Transverse colon (tissue), 4 donors: ENCODE results near the gene DNAH8. TPM values are rescaled to one million over a fixed set of nuclear protein-coding genes. Genes with fewer than 3 reads are reported as not detected.

Experiments
- DNase-seq: peaks from one replicate; pipeline ENCODE4 v3.0.0-alpha.2; 2019
- H3K27ac ChIP-seq, 4 donors: fragments of 200-600 bp; sonication (generic); 2 replicates each; pipeline ENCODE4 v1.5.1; 2016 to 2018; ENCODE audit warnings: inconsistent platforms in 4 of 4
- H3K27me3 ChIP-seq: fragments of 200-600 bp; sonication (generic); 2 replicates; pipeline ENCODE4 v1.5.1; 2017; ENCODE audit warnings: inconsistent platforms
- H3K36me3 ChIP-seq, 4 donors: fragments of 200-600 bp; sonication (generic); 2 replicates each; pipeline ENCODE4 v1.5.1; 2017 to 2019; ENCODE audit warnings: inconsistent platforms in 4 of 4
- H3K4me1 ChIP-seq, 4 donors: fragments of 200-600 bp; sonication (generic); 2 replicates each; pipeline ENCODE4 v1.5.1; 2017 to 2020; ENCODE audit warnings: inconsistent platforms in 4 of 4
- H3K4me3 ChIP-seq, 4 donors: fragments of 200-600 bp; sonication (generic); 1 replicate in 1 of 4; 2 replicates in 3 of 4; pipeline versions ENCODE4 v1.5.1 to v1.6.1; 2017 to 2019; ENCODE audit warnings: inconsistent platforms in 4 of 4
- H3K9me3 ChIP-seq, 2 donors: fragments of 200-600 bp; sonication (generic); 2 replicates each; pipeline ENCODE4 v1.5.1; 2017 to 2019; ENCODE audit warnings: inconsistent platforms in 2 of 2
- EP300 ChIP-seq: sonication (generic); formaldehyde crosslinking; IDR thresholded peaks from one replicate; pipeline ENCODE4 v1.6.1; 2017; ENCODE audit warnings: antibody characterized with exemption, low read depth
- POLR2A ChIP-seq: fragments of 450-650 bp; IDR thresholded peaks from one replicate; pipeline ENCODE4 v1.6.1; 2016; ENCODE audit warnings: antibody characterized with exemption, mild to moderate bottlenecking, moderate library complexity
- POLR2AphosphoS5 ChIP-seq, 3 donors: sonication (generic); formaldehyde crosslinking; IDR thresholded peaks; one replicate each; pipeline ENCODE4 v1.6.1; 2016; ENCODE audit warnings: antibody characterized with exemption in 3 of 3
- WGBS, 2 donors: methylation state at CpG; one replicate each; pipeline ENCODE4 v1.1.5; 2018; ENCODE audit warnings: low coverage in 1 of 2; 5-methylcytosine and 5-hydroxymethylcytosine counted together
- in situ Hi-C, 4 donors: fragments of 200-750 bp; cut with MboI; loops; one replicate each; pipeline versions ENCODE4 v1.15.0 to v1.15.1; 2017; ENCODE audit warnings: low sequenced_read_pairs in 3 of 4, low pct_ligation_motif_present in 1 of 4, low pct_unique_long_range_greater_than_20kb in 1 of 4
- intact Hi-C: fragments of 100-400 bp; cut with DNase I; formaldehyde crosslinking; loops from one replicate; pipeline ENCODE4 v1.15.1; 2023; ENCODE audit warnings: low total_unique reads
- total RNA-seq, 4 donors: library from RNA; depleted of rRNA; stranded (reverse); fragments of >200 nt; gene quantifications; one replicate each; pipeline ENCODE4 v1.1.0, GENCODE V29; 2016
- TF ChIP-seq, protein P1 (sequence below), 5 experiments: fragments of 200-600 bp in 3 of 5; fragments of 450-650 bp in 2 of 5; sonication (generic) in 3 of 5; IDR thresholded peaks; 1 replicate in 2 of 5; 2 replicates in 3 of 5; pipeline ENCODE4 v1.5.1; 2016 to 2017; ENCODE audit warnings: antibody characterized with exemption in 5 of 5, inconsistent platforms in 3 of 5, mild to moderate bottlenecking in 2 of 5, moderate library complexity in 1 of 5

Gene DNAH8
- total RNA-seq, 4 donors from 2014 or later: 0.16 TPM; not detected in 3

DNA sequence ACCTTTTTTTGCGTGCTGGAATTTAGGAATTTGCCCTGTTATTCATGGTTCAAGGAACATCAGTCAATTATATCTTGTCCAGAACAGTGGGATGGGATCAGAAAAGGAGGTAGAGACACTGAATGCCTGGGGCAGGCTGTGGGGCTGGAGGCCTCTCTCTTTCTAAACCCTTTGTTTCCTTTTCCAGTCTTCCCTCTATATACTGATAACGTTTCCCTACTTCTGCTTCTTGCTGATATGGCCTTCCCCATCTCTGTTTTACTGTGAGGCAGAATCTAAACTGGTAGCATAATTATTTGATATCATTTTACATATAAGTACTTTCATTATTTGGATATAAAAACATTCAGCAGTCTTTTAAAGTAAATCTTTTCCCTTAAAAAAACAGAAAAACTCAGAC is 67.5 kb downstream of the DNAH8 start:
- intact Hi-C loops: no loop called here
- no peaks in the 10 kb centered on the region for H3K9me3 ChIP-seq

GRCh38 chr6:38783443-38784228 is 68.5 kb downstream of the DNAH8 start:
- DNase-seq: no peak

More for the DNA sequence above, 67.5 kb downstream of the DNAH8 start:
- DNase-seq: no peak
- no peaks in the 10 kb centered on the region for H3K36me3 ChIP-seq
- 73 to 82% methylated on average over 2 of the region's 2 CpGs for WGBS, 2 donors
- no peaks in the 10 kb centered on the region for H3K4me1 ChIP-seq
- peaks cover 16% of the 10 kb centered on the region for H3K27me3 ChIP-seq
- in situ Hi-C loops: no loop called here
- no peak overlapping the region for H3K4me3 ChIP-seq
- H3K27ac ChIP-seq: no peak overlapping the region
- TF ChIP-seq, protein P1, sequence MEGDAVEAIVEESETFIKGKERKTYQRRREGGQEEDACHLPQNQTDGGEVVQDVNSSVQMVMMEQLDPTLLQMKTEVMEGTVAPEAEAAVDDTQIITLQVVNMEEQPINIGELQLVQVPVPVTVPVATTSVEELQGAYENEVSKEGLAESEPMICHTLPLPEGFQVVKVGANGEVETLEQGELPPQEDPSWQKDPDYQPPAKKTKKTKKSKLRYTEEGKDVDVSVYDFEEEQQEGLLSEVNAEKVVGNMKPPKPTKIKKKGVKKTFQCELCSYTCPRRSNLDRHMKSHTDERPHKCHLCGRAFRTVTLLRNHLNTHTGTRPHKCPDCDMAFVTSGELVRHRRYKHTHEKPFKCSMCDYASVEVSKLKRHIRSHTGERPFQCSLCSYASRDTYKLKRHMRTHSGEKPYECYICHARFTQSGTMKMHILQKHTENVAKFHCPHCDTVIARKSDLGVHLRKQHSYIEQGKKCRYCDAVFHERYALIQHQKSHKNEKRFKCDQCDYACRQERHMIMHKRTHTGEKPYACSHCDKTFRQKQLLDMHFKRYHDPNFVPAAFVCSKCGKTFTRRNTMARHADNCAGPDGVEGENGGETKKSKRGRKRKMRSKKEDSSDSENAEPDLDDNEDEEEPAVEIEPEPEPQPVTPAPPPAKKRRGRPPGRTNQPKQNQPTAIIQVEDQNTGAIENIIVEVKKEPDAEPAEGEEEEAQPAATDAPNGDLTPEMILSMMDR (IDR thresholded peaks at IDR 0.05): no peak
- TF ChIP-seq POLR2AphosphoS5 (IDR thresholded peaks at IDR 0.05): no peak
- no peak for TF ChIP-seq POLR2A
- no peak for TF ChIP-seq EP300

DNA sequence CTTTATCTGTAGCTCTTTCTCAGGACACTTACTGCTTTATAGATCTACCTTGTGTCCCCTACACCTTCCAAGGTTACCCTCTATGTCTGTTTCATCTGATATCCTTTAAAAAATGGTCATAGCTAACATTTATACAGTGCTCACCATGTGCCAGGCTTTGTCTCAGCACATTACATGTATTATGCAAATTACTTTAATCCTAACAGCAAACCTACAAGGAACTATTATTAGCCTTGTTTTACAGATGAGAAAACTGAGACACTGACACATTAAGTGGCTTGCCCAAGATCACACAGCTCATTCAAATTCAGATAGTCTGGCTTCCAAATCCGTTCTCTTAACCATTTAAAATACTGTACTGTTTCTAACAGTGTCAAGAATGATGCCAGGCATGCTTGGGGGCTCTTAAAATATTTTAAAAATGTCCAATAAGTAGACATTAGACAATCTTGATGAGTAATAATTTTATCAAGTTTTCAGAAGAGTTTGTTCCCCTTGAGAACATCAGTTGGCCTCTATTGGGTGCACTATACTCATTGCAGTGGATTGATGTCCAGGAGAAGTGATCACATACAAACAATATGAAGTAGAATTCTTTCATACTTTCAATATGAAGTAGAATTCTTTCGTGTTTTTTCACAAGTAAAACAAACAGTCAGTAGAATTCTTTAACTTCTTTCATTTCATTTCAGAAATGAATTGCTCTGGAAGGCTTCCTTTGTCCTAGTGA is 69.6 kb downstream of the DNAH8 start:
- Histone ChIP-seq H3K4me1 (no peaks in the 10 kb centered on the region), H3K4me3 (no peak overlapping the region), H3K36me3 (no peaks in the 10 kb centered on the region), H3K27me3 (peaks cover 19% of the 10 kb centered on the region), H3K27ac (no peak overlapping the region), H3K9me3 (no peaks in the 10 kb centered on the region)
- intact Hi-C loops (no loop called here), in situ Hi-C loops (no loop called here)
- no peak for DNase-seq
- 75 to 79% methylated on average over 2 of the region's 2 CpGs for WGBS, 2 donors
- TF ChIP-seq EP300 (no peak), POLR2A (no peak), POLR2AphosphoS5 (IDR thresholded peaks at IDR 0.05) (no peak)
- TF ChIP-seq, protein P1 (IDR thresholded peaks at IDR 0.05): no peak

More at GRCh38 chr6:38783443-38784228, 68.5 kb downstream of the DNAH8 start:
- TF ChIP-seq EP300 (no peak), POLR2AphosphoS5 (IDR thresholded peaks at IDR 0.05) (no peak), POLR2A (no peak)
- TF ChIP-seq, protein P1 (IDR thresholded peaks at IDR 0.05): no peak
- Histone ChIP-seq H3K4me1 (no peaks in the 10 kb centered on the region), H3K4me3 (no peak overlapping the region), H3K27me3 (peaks cover 19% of the 10 kb centered on the region), H3K36me3 (no peaks in the 10 kb centered on the region), H3K9me3 (no peaks in the 10 kb centered on the region), H3K27ac (no peak overlapping the region)
- intact Hi-C loops (no loop called here), in situ Hi-C loops (no loop called here)
- 65 to 72% methylated on average over 2 to 11 of the region's 11 CpGs for WGBS, 2 donors

GRCh38 chr6:38786486-38786885 is 71.4 kb downstream of the DNAH8 start:
- Histone ChIP-seq H3K9me3 (no peaks in the 10 kb centered on the region), H3K4me1 (no peaks in the 10 kb centered on the region), H3K36me3 (no peaks in the 10 kb centered on the region), H3K4me3 (no peak overlapping the region), H3K27ac (no peak overlapping the region), H3K27me3 (peaks cover 19% of the 10 kb centered on the region)
- 75 to 89% methylated on average over 4 to 5 of the region's 5 CpGs for WGBS, 2 donors
- TF ChIP-seq POLR2AphosphoS5 (IDR thresholded peaks at IDR 0.05) (no peak), EP300 (no peak), POLR2A (no peak)
- TF ChIP-seq, protein P1 (IDR thresholded peaks at IDR 0.05): no peak
- intact Hi-C loops: no loop called here
- in situ Hi-C loops: no loop called here
- DNase-seq: no peak
